Activated T-cell treated with anti-CD3 and anti-CD28 coated beads, Interleukin-2, amount 50 U/mL, for 24 hours (primary cell): ENCODE data around the gene ARID3A.

ENCODE experiments used
- DNase-seq: peaks from one replicate; pipeline ENCODE4 v3.0.0-alpha.2; 2020
- H3K27ac Mint-ChIP-seq: 2 replicates; pipeline ENCODE4 v1.8.0; 2020; ENCODE audit warnings: mild to moderate bottlenecking, mixed read lengths
- H3K27me3 Mint-ChIP-seq: 2 replicates; pipeline ENCODE4 v1.8.0; 2020; ENCODE audit warnings: mixed read lengths
- H3K36me3 Mint-ChIP-seq: 2 replicates; pipeline ENCODE4 v1.8.0; 2020; ENCODE audit warnings: low read depth, mixed read lengths
- H3K4me1 Mint-ChIP-seq: 2 replicates; pipeline ENCODE4 v1.8.0; 2020; ENCODE audit warnings: low read depth, mixed read lengths
- H3K4me3 Mint-ChIP-seq: 2 replicates; pipeline ENCODE4 v1.8.0; 2020; ENCODE audit warnings: mild to moderate bottlenecking, moderate library complexity, mixed read lengths
- H3K9me3 Mint-ChIP-seq: 2 replicates; pipeline ENCODE4 v1.8.0; 2020; ENCODE audit warnings: mixed read lengths

ARID3A gene

GRCh38 chr19:900043-900301 is 25.9 kb upstream of the ARID3A start:
- no peaks in the 10 kb centered on the region for H3K27me3 Mint-ChIP-seq
- H3K9me3 Mint-ChIP-seq = no peaks in the 10 kb centered on the region
- peaks cover 67% of the 10 kb centered on the region for H3K36me3 Mint-ChIP-seq
- no peak overlapping the region for H3K27ac Mint-ChIP-seq
- peaks cover 19% of the 10 kb centered on the region for H3K4me1 Mint-ChIP-seq
- no peak overlapping the region for H3K4me3 Mint-ChIP-seq
- DNase-seq = no peak

- Mint-ChIP-seq H3K4me1 (peaks cover 19% of the 10 kb centered on the region), H3K4me3 (no peak overlapping the region), H3K36me3 (peaks cover 67% of the 10 kb centered on the region), H3K9me3 (no peaks in the 10 kb centered on the region), H3K27ac (no peak overlapping the region), H3K27me3 (no peaks in the 10 kb centered on the region)
- no peak for DNase-seq
Measured at GRCh38 chr19:900302-901111, 25.3 kb upstream of the ARID3A start.

- Mint-ChIP-seq H3K9me3 (no peaks in the 10 kb centered on the region), H3K27me3 (no peaks in the 10 kb centered on the region), H3K36me3 (peaks cover 62% of the 10 kb centered on the region), H3K27ac (no peak overlapping the region), H3K4me3 (no peak overlapping the region), H3K4me1 (peaks cover 25% of the 10 kb centered on the region)
- DNase-seq = no peak
Measured at GRCh38 chr19:901216-902092, 24.4 kb upstream of the ARID3A start.

GRCh38 chr19:902093-902370 is 23.8 kb upstream of the ARID3A start:
- Mint-ChIP-seq H3K27me3 (no peaks in the 10 kb centered on the region), H3K27ac (no peak overlapping the region), H3K9me3 (no peaks in the 10 kb centered on the region), H3K4me3 (no peak overlapping the region), H3K36me3 (peaks cover 57% of the 10 kb centered on the region), H3K4me1 (peaks cover 31% of the 10 kb centered on the region)
- no peak for DNase-seq

- Mint-ChIP-seq H3K4me3 (no peak overlapping the region), H3K36me3 (peaks cover 56% of the 10 kb centered on the region), H3K9me3 (no peaks in the 10 kb centered on the region), H3K27me3 (no peaks in the 10 kb centered on the region), H3K4me1 (peaks cover 37% of the 10 kb centered on the region), H3K27ac (peak overlapping the region; percentile 57)
- DNase-seq = no peak
Measured at GRCh38 chr19:902446-903226, 23.2 kb upstream of the ARID3A start.

GRCh38 chr19:903266-903797 is 22.5 kb upstream of the ARID3A start:
- H3K9me3 Mint-ChIP-seq = no peaks in the 10 kb centered on the region
- H3K27ac Mint-ChIP-seq = no peak overlapping the region
- H3K4me3 Mint-ChIP-seq = no peak overlapping the region
- H3K27me3 Mint-ChIP-seq = no peaks in the 10 kb centered on the region
- peaks cover 43% of the 10 kb centered on the region for H3K4me1 Mint-ChIP-seq
- no peak for DNase-seq
- peaks cover 51% of the 10 kb centered on the region for H3K36me3 Mint-ChIP-seq

- Mint-ChIP-seq H3K27me3 (no peaks in the 10 kb centered on the region), H3K4me3 (no peak overlapping the region), H3K27ac (peak overlapping the region; percentile 63), H3K36me3 (peaks cover 50% of the 10 kb centered on the region), H3K9me3 (no peaks in the 10 kb centered on the region), H3K4me1 (peaks cover 55% of the 10 kb centered on the region)
- no peak for DNase-seq
Measured at GRCh38 chr19:904545-904944, 21.3 kb upstream of the ARID3A start.

GRCh38 chr19:906480-906879 is 19.4 kb upstream of the ARID3A start:
- no peaks in the 10 kb centered on the region for H3K27me3 Mint-ChIP-seq
- H3K9me3 Mint-ChIP-seq = no peaks in the 10 kb centered on the region
- no peak overlapping the region for H3K4me3 Mint-ChIP-seq
- H3K36me3 Mint-ChIP-seq = peaks cover 43% of the 10 kb centered on the region
- peaks cover 60% of the 10 kb centered on the region for H3K4me1 Mint-ChIP-seq
- no peak for DNase-seq
- peak overlapping the region; percentile 91 for H3K27ac Mint-ChIP-seq

- Mint-ChIP-seq H3K27me3 (no peaks in the 10 kb centered on the region), H3K36me3 (peaks cover 37% of the 10 kb centered on the region), H3K4me3 (peak overlapping the region; percentile 15), H3K4me1 (peaks cover 58% of the 10 kb centered on the region), H3K27ac (peak overlapping the region; percentile 91), H3K9me3 (no peaks in the 10 kb centered on the region)
- DNase-seq = no peak
Measured at GRCh38 chr19:907183-907853, 18.5 kb upstream of the ARID3A start.

- peaks cover 48% of the 10 kb centered on the region for H3K4me1 Mint-ChIP-seq
- no peaks in the 10 kb centered on the region for H3K9me3 Mint-ChIP-seq
- peak overlapping the region; percentile 75 for H3K4me3 Mint-ChIP-seq
- peak overlapping the region; percentile 85 for H3K27ac Mint-ChIP-seq
- H3K27me3 Mint-ChIP-seq = no peaks in the 10 kb centered on the region
- H3K36me3 Mint-ChIP-seq = peaks cover 22% of the 10 kb centered on the region
- no peak for DNase-seq
Measured at GRCh38 chr19:911197-912033, 14.4 kb upstream of the ARID3A start.

- peaks cover 38% of the 10 kb centered on the region for H3K4me1 Mint-ChIP-seq
- no peaks in the 10 kb centered on the region for H3K9me3 Mint-ChIP-seq
- H3K4me3 Mint-ChIP-seq = peak overlapping the region; percentile 83
- H3K36me3 Mint-ChIP-seq = peaks cover 19% of the 10 kb centered on the region
- no peaks in the 10 kb centered on the region for H3K27me3 Mint-ChIP-seq
- DNase-seq = no peak
- H3K27ac Mint-ChIP-seq = peak overlapping the region; percentile 91
Measured at GRCh38 chr19:912181-913079, 13.4 kb upstream of the ARID3A start.

GRCh38 chr19:913080-913748 is 12.6 kb upstream of the ARID3A start, which contains the start of gene R3HDM4:
TSS of gene R3HDM4 (minus strand) at chr19:913219. CDS start at chr19:913157, 62 bp downstream.
- no peaks in the 10 kb centered on the region for H3K9me3 Mint-ChIP-seq
- peaks cover 2% of the 10 kb centered on the region for H3K27me3 Mint-ChIP-seq
- H3K36me3 Mint-ChIP-seq = peaks cover 16% of the 10 kb centered on the region
- peaks cover 33% of the 10 kb centered on the region for H3K4me1 Mint-ChIP-seq
- peak within 1 kb of the TSS; percentile 83 for H3K4me3 Mint-ChIP-seq
- peak; percentile 92 for DNase-seq
- H3K27ac Mint-ChIP-seq = peak within 1 kb of the TSS; percentile 95
